ENCODE results near the gene MS4A13. TPM values are rescaled to one million over a fixed set of nuclear protein-coding genes. Genes with fewer than 3 reads are reported as not detected.

The MS4A13 gene
- total and polyA plus RNA-seq, 2 of the 8 experiments (the other 6 are each of a cell fraction or from before 2014, with no cell fraction given): not detected

GRCh38 chr11:60515144-60515855, at the start of gene MS4A13 (continued):
- TF ChIP-seq CHD7 (IDR thresholded peaks at IDR 0.05; ENCODE audit: insufficient replicate concordance, low read length): no peak
- TF ChIP-seq EGR1 (IDR thresholded peaks at IDR 0.05; ENCODE audit: borderline replicate concordance, low read depth, low read length): no peak
- TF ChIP-seq RFX5 (IDR thresholded peaks at IDR 0.05; ENCODE audit: borderline replicate concordance, low read depth, low read length): no peak
- TF ChIP-seq, protein P1, sequence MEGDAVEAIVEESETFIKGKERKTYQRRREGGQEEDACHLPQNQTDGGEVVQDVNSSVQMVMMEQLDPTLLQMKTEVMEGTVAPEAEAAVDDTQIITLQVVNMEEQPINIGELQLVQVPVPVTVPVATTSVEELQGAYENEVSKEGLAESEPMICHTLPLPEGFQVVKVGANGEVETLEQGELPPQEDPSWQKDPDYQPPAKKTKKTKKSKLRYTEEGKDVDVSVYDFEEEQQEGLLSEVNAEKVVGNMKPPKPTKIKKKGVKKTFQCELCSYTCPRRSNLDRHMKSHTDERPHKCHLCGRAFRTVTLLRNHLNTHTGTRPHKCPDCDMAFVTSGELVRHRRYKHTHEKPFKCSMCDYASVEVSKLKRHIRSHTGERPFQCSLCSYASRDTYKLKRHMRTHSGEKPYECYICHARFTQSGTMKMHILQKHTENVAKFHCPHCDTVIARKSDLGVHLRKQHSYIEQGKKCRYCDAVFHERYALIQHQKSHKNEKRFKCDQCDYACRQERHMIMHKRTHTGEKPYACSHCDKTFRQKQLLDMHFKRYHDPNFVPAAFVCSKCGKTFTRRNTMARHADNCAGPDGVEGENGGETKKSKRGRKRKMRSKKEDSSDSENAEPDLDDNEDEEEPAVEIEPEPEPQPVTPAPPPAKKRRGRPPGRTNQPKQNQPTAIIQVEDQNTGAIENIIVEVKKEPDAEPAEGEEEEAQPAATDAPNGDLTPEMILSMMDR (IDR thresholded peaks at IDR 0.05; ENCODE audit: control extremely low read depth in 1 of 3, insufficient read depth in 1 of 3, low read depth in 1 of 3, low read length in 3 of 3): no peak
- TF ChIP-seq GABPA (IDR thresholded peaks at IDR 0.05; ENCODE audit: borderline replicate concordance, insufficient read depth, low read length): no peak
- no peak for TF ChIP-seq ZNF274 (IDR thresholded peaks at IDR 0.05; ENCODE audit: borderline replicate concordance, extremely low read depth, low read length)
- TF ChIP-seq POU5F1 (IDR thresholded peaks at IDR 0.05; ENCODE audit: low read depth, low read length): no peak
- no peak for TF ChIP-seq JUND (IDR thresholded peaks at IDR 0.05; ENCODE audit: low read length)

Data from H1 (cell line).